CD4-positive, alpha-beta T cell (primary cell): Measurements from ENCODE around the gene ROPN1. TPM values are rescaled to one million over a fixed set of nuclear protein-coding genes. Genes with fewer than 3 reads are reported as not detected.
"Not testable (repeated sequence)": the region's sequence is repeated elsewhere in the genome, so short reads cannot be mapped to it uniquely, and the experiment has no call there.

Experiments
- ATAC-seq: fragments of 200-7000 bp; cut with Tn5 transposase; one replicate; pipeline ENCODE4 v1.10.0; 2022; ENCODE audit warnings: mild to moderate bottlenecking; ENCODE audit not compliant: poor library complexity
- CTCF ChIA-PET: fragments of 350-600 bp; sonication (Branson Sonifier 250); formaldehyde crosslinking; loops from one replicate; lab custom pipeline; 2021; ENCODE audit warnings: antibody characterized with exemption, inconsistent platforms; lab: Charles Lee
- POLR2A ChIA-PET: fragments of 350-600 bp; sonication (Branson Sonifier 250); formaldehyde crosslinking; loops from one replicate; lab custom pipeline; 2021; ENCODE audit warnings: antibody characterized with exemption, inconsistent platforms; lab: Charles Lee
- DNase-seq, 14 experiments: peaks; one replicate each; pipeline ENCODE4 v3.0.0-alpha.2; 2013 to 2020; ENCODE audit warnings: mixed read lengths in 2 of 14
- H3K27ac ChIP-seq, 2 donors: one replicate each; pipeline versions ENCODE4 v1.5.1 to v1.7.0; 2013; ENCODE audit warnings: low read length in 2 of 2, low read depth in 1 of 2, mild to moderate bottlenecking in 1 of 2
- H3K27me3 ChIP-seq, 2 experiments: 1 replicate in 1 of 2; 2 replicates in 1 of 2; pipeline versions ENCODE4 v1.6.1 to v1.7.0; 2013; ENCODE audit warnings: low read length in 2 of 2, control low read depth in 1 of 2, mild to moderate bottlenecking in 1 of 2, moderate library complexity in 1 of 2; ENCODE audit not compliant: insufficient read depth in 2 of 2, control insufficient read depth in 1 of 2
- H3K36me3 ChIP-seq: one replicate; pipeline ENCODE4 v1.6.1; 2013; ENCODE audit warnings: low read length, control low read depth; ENCODE audit not compliant: insufficient read depth
- H3K4me1 ChIP-seq: one replicate; pipeline ENCODE4 v1.6.1; 2013; ENCODE audit warnings: low read length, control low read depth; ENCODE audit not compliant: insufficient read depth
- H3K4me3 ChIP-seq: one replicate; pipeline ENCODE4 v1.5.1; 2013; ENCODE audit warnings: mild to moderate bottlenecking, low read length, moderate library complexity
- H3K9me3 ChIP-seq, 2 experiments: 1 replicate in 1 of 2; 2 replicates in 1 of 2; pipeline versions ENCODE4 v1.6.1 to v1.7.0; 2013; ENCODE audit warnings: low read length in 2 of 2, mild to moderate bottlenecking in 2 of 2, control low read depth in 1 of 2, moderate library complexity in 1 of 2; ENCODE audit not compliant: control insufficient read depth in 1 of 2, insufficient read depth in 1 of 2
- H3K27ac Mint-ChIP-seq: one replicate; pipeline ENCODE4 v1.8.0; 2020; ENCODE audit warnings: mixed read lengths
- H3K27me3 Mint-ChIP-seq: one replicate; pipeline ENCODE4 v1.8.0; 2021; ENCODE audit warnings: mixed read lengths
- H3K36me3 Mint-ChIP-seq: one replicate; pipeline ENCODE4 v1.8.0; 2021; ENCODE audit warnings: low read depth, mixed read lengths
- H3K4me1 Mint-ChIP-seq: one replicate; pipeline ENCODE4 v1.8.0; 2021; ENCODE audit warnings: low read depth, mixed read lengths
- H3K4me3 Mint-ChIP-seq: one replicate; pipeline ENCODE4 v1.8.0; 2020; ENCODE audit warnings: mild to moderate bottlenecking, mixed read lengths
- H3K9me3 Mint-ChIP-seq: one replicate; pipeline ENCODE4 v1.8.0; 2020; ENCODE audit warnings: mixed read lengths
- CTCF ChIP-seq: fragments of 200-600 bp; IDR thresholded peaks from one replicate; pipeline ENCODE4 v1.8.0; 2022; ENCODE audit warnings: antibody characterized with exemption, mild to moderate bottlenecking
- intact Hi-C, 2 experiments: fragments of 100-400 bp; cut with DNase I in 1 of 2; cut with micrococcal nuclease in 1 of 2; formaldehyde crosslinking; loops; one replicate each; pipeline versions ENCODE4 v1.15.1 to v1.9.0; 2023 to 2025; cut with DNase I, micrococcal nuclease
- total RNA-seq, 174 experiments: library from RNA in 2 of 174; stranded (reverse) in 2 of 174; gene quantifications; one replicate each; pipeline ENCODE4 v1.2.3 and lab custom pipeline; 2021 to 2026

Gene ROPN1
- total RNA-seq, 2 experiments from 2014 or later, result not detected

- Histone ChIP-seq H3K27me3 (peaks cover 21 to 54% of the 10 kb centered on the region in 2 experiments), H3K9me3 (no peaks in the 10 kb centered on the region), H3K4me3 (no peak overlapping the region), H3K4me1 (peaks cover 4% of the 10 kb centered on the region), H3K27ac (no peak overlapping the region), H3K36me3 (no peaks in the 10 kb centered on the region)
- Mint-ChIP-seq H3K4me1 (no peaks in the 10 kb centered on the region), H3K4me3 (no peak overlapping the region), H3K27me3 (peaks cover 75% of the 10 kb centered on the region), H3K36me3 (no peaks in the 10 kb centered on the region), H3K27ac (no peak overlapping the region), H3K9me3 (no peaks in the 10 kb centered on the region)
- ATAC-seq (no peak), DNase-seq (no peak)
- intact Hi-C loops, result no loop called here
- POLR2A ChIA-PET, result no interaction called here
- CTCF ChIA-PET, result no interaction called here
- TF ChIP-seq CTCF, result no peak
These were observed 7.0 kb downstream of the ROPN1 start for GRCh38 chr3:123984957-123985356.

- H3K9me3 ChIP-seq, result no peaks in the 10 kb centered on the region
- H3K27ac Mint-ChIP-seq, result no peak overlapping the region
- ATAC-seq, result no peak
- no peaks in the 10 kb centered on the region for H3K4me1 Mint-ChIP-seq
- intact Hi-C loops, result no loop called here
- peaks cover 16 to 54% of the 10 kb centered on the region in 2 experiments for H3K27me3 ChIP-seq
- H3K9me3 Mint-ChIP-seq, result no peaks in the 10 kb centered on the region
- ChIA-PET CTCF (no interaction called here), POLR2A (no interaction called here)
- peaks cover 7% of the 10 kb centered on the region for H3K4me1 ChIP-seq
- no peak for TF ChIP-seq CTCF
- DNase-seq, result no peak
- no peaks in the 10 kb centered on the region for H3K36me3 ChIP-seq
- H3K4me3 Mint-ChIP-seq, result no peak overlapping the region
- H3K27ac ChIP-seq, result no peak overlapping the region
- H3K27me3 Mint-ChIP-seq, result peaks cover 74% of the 10 kb centered on the region
- no peak overlapping the region for H3K4me3 ChIP-seq
- no peaks in the 10 kb centered on the region for H3K36me3 Mint-ChIP-seq
These were observed 7.6 kb downstream of the ROPN1 start for GRCh38 chr3:123984350-123984749.

GRCh38 chr3:123981317-123981716 is 10.6 kb downstream of the ROPN1 start:
- H3K27ac ChIP-seq, CTCF ChIA-PET, DNase-seq, H3K36me3 ChIP-seq, ATAC-seq, POLR2A ChIA-PET, H3K27ac Mint-ChIP-seq, H3K4me3 Mint-ChIP-seq, H3K4me3 ChIP-seq, H3K9me3 Mint-ChIP-seq, H3K4me1 Mint-ChIP-seq, H3K36me3 Mint-ChIP-seq, H3K4me1 ChIP-seq, H3K9me3 ChIP-seq, intact Hi-C loops: not testable (repeated sequence)
- peaks cover 7 to 28% of the 10 kb centered on the region in 2 experiments for H3K27me3 ChIP-seq
- H3K27me3 Mint-ChIP-seq, result peaks cover 52% of the 10 kb centered on the region

- no peak for ATAC-seq
These were observed 11.4 kb downstream of the ROPN1 start for GRCh38 chr3:123980539-123980938.

More at GRCh38 chr3:123980539-123980938, 11.4 kb downstream of the ROPN1 start:
- Mint-ChIP-seq H3K4me1 (no peaks in the 10 kb centered on the region), H3K4me3 (no peak overlapping the region), H3K36me3 (no peaks in the 10 kb centered on the region), H3K27me3 (peaks cover 56% of the 10 kb centered on the region), H3K27ac (no peak overlapping the region), H3K9me3 (no peaks in the 10 kb centered on the region)
- ChIA-PET CTCF (interaction anchor here (0.9 kb wide), 2 partner anchors 16 to 30 kb away, joined by 3 read pairs; no protein-coding TSS in a partner anchor), POLR2A (no interaction called here)
- Histone ChIP-seq H3K4me3 (no peak overlapping the region), H3K4me1 (peaks cover 7% of the 10 kb centered on the region), H3K27me3 (peaks cover 7 to 28% of the 10 kb centered on the region in 2 experiments), H3K36me3 (no peaks in the 10 kb centered on the region), H3K9me3 (no peaks in the 10 kb centered on the region), H3K27ac (no peak overlapping the region)
- intact Hi-C loops, result no loop called here
- no peak for DNase-seq
- no peak for TF ChIP-seq CTCF
